ENCODE data around the gene CCL15. TPM values are rescaled to one million over a fixed set of nuclear protein-coding genes. Genes with fewer than 3 reads are reported as not detected.
"Not testable (repeated sequence)": the region's sequence is repeated elsewhere in the genome, so short reads cannot be mapped to it uniquely, and the experiment has no call there.

CCL15 gene
- total RNA-seq, 6 donors from 2014 or later: 0.72 to 2.6 (median 1.4) TPM; not detected in 2

DNA sequence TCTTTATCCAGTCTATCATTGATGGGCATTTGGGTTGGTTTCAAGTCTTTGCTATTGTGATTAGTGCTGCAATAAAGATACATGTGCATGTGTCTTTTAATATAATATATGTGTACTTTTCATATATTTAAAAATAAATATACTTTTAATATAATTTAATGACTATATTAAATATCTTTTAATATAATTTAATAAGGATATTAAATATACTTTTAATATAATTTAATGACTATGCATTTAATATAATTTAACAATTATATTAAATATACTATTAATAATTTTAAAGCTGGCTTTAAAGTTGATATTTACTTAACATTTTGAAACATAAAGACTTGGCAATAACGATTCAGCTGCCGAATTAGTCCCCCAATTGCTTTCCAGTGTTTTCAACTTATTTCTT, 15.2 kb upstream of the CCL15 start:
- Histone ChIP-seq H3K4me1 (peaks cover 0 to 7% (median 3%) of the 10 kb centered on the region in 4 donors), H3K36me3 (no peaks in the 10 kb centered on the region), H3K4me3 (no peak overlapping the region), H3K27ac (no peak overlapping the region), H3K27me3 (no peaks in the 10 kb centered on the region), H3K9me3 (peaks cover 0 to 9% (median 3%) of the 10 kb centered on the region in 4 donors)
- ATAC-seq (ENCODE audit: low FRiP score in 2 of 2) (no peak), DNase-seq (no peak)
- TF ChIP-seq EP300 (IDR thresholded peaks at IDR 0.05): no peak
- TF ChIP-seq POLR2A (IDR thresholded peaks at IDR 0.05): no peak
- TF ChIP-seq, protein P1, sequence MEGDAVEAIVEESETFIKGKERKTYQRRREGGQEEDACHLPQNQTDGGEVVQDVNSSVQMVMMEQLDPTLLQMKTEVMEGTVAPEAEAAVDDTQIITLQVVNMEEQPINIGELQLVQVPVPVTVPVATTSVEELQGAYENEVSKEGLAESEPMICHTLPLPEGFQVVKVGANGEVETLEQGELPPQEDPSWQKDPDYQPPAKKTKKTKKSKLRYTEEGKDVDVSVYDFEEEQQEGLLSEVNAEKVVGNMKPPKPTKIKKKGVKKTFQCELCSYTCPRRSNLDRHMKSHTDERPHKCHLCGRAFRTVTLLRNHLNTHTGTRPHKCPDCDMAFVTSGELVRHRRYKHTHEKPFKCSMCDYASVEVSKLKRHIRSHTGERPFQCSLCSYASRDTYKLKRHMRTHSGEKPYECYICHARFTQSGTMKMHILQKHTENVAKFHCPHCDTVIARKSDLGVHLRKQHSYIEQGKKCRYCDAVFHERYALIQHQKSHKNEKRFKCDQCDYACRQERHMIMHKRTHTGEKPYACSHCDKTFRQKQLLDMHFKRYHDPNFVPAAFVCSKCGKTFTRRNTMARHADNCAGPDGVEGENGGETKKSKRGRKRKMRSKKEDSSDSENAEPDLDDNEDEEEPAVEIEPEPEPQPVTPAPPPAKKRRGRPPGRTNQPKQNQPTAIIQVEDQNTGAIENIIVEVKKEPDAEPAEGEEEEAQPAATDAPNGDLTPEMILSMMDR (IDR thresholded peaks at IDR 0.05): no peak
- TF ChIP-seq POLR2AphosphoS5 (IDR thresholded peaks at IDR 0.05): no peak
- WGBS, 2 donors: 93 to 94% methylated on average over 2 of the region's 2 CpGs

DNA sequence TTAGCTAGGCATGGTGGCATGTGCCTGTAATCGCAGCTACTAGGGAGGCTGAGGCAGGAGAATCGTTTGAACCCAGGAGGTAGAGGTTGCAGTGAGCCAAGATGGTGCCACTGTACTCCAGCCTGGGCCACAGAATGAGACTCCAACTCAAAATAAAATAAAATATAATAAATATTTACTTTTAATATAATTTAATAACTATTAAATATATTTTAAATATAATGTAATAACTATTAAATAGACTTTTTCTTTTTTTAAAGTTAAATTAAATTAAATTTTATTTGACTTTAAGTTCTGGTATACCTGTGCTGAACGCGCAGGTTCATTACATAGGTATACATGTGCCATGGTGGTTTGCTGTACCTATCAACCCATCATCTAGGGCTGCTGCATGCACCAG, 14.5 kb upstream of the CCL15 start:
- 95 to 96% methylated on average over 4 of the region's 4 CpGs for WGBS, 2 donors

DNA sequence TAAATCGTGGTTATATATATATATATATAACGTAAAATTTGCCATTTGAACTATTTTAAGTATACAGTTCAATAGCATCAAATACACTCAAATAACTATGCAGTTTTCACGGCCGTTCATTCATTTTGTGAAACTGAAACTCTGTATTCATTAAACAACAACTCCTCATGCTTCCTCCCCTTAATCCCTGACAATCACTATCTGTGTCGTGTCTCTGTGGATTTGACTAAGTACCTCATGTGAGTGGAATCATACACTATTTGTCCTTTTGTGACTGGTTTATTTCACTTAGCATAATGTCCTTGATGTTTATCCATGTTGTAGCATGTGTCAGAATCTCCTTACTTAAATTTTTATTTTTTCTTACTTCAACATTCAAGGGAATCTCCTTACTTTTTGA, 13.6 kb upstream of the CCL15 start:
- no peak for TF ChIP-seq POLR2A (IDR thresholded peaks at IDR 0.05)
- no peak for TF ChIP-seq EP300 (IDR thresholded peaks at IDR 0.05)
- TF ChIP-seq, protein P1 (IDR thresholded peaks at IDR 0.05): no peak
- TF ChIP-seq POLR2AphosphoS5 (IDR thresholded peaks at IDR 0.05): no peak
- H3K36me3 ChIP-seq: no peaks in the 10 kb centered on the region
- WGBS, 2 donors: 80% methylated on average over 5 of the region's 5 CpGs
- no peak for ATAC-seq (ENCODE audit: low FRiP score in 2 of 2)
- H3K27me3 ChIP-seq: no peaks in the 10 kb centered on the region
- H3K27ac ChIP-seq: no peak overlapping the region
- DNase-seq: no peak
- peaks cover 0 to 7% (median 3%) of the 10 kb centered on the region in 4 donors for H3K4me1 ChIP-seq
- H3K9me3 ChIP-seq: peaks cover 0 to 11% (median 3%) of the 10 kb centered on the region in 4 donors
- no peak overlapping the region for H3K4me3 ChIP-seq

More for the DNA sequence above, 14.5 kb upstream of the CCL15 start:
- not testable (repeated sequence) for DNase-seq; H3K4me1 ChIP-seq; ATAC-seq (ENCODE audit: low FRiP score in 2 of 2); H3K9me3 ChIP-seq; H3K27ac ChIP-seq; H3K4me3 ChIP-seq; H3K27me3 ChIP-seq; H3K36me3 ChIP-seq

DNA sequence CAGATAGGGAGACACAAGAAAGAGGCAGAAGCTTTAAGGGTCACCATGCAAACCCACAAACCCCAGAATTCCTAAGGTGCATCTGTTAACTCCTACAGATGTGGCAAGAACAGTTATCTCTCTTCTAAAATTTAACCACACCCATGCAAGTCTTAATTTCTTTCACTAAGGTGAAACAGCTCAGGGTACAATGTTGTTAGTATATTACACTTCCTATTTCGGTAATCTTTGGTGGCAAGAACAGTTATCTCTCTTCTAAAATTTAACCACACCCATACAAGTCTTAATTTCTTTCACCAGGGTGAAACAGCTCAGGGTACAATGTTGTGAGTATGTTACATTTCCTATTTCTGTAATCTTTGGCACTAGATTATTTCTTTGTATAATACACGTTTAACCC, 9.8 kb upstream of the CCL15 start:
- 66 to 86% methylated on average over 2 of the region's 2 CpGs for WGBS, 2 donors
- no peak for TF ChIP-seq POLR2A (IDR thresholded peaks at IDR 0.05)
- TF ChIP-seq, protein P1 (IDR thresholded peaks at IDR 0.05): no peak
- no peak for TF ChIP-seq POLR2AphosphoS5 (IDR thresholded peaks at IDR 0.05)
- no peak for TF ChIP-seq EP300 (IDR thresholded peaks at IDR 0.05)
- Histone ChIP-seq H3K9me3 (peaks cover 0 to 27% (median 6%) of the 10 kb centered on the region in 4 donors), H3K4me3 (no peak overlapping the region), H3K27ac (no peak overlapping the region), H3K27me3 (no peaks in the 10 kb centered on the region), H3K36me3 (no peaks in the 10 kb centered on the region), H3K4me1 (no peaks in the 10 kb centered on the region)
- ATAC-seq (ENCODE audit: low FRiP score in 2 of 2) (no peak), DNase-seq (no peak)

DNA sequence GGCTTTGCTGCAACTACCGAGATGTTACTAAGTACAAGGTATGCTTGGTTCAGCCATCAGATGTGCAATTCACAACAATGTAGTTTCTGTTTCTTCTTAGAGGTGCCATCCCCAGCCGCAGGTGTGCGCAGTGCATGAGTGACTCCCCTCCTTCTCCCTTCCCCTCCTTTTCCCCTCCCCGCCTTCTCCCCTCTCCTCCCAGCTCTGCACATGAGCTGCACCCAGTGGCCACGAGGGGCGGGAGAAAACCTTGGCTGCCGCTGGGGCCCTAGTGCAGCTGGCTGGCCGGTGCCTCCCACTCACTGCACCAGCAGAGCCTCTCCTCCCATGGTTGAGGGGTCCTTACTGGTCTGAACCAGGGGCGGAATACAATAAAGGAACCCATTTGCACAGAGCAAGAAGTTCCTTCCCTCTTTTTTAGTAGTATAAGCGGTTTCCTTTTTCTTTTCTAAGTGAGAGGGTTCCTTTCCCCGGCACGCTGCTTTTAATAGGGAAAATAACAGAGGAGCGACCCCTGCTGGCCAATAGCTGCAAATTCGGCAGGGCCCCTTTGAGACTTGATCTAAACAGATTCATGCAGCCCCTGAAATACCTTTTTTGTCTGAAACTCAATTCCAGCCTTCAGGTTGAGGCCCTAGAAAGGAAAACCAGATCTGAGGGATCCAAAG, 7.8 kb upstream of the CCL15 start:
- DNase-seq: peak in 1 of 2 donors; percentile 29
- H3K9me3 ChIP-seq: peaks cover 0 to 27% (median 6%) of the 10 kb centered on the region in 4 donors
- no peaks in the 10 kb centered on the region for H3K36me3 ChIP-seq
- 88 to 89% methylated on average over 14 of the region's 14 CpGs for WGBS, 2 donors
- TF ChIP-seq, protein P1 (IDR thresholded peaks at IDR 0.05): no peak
- TF ChIP-seq POLR2A (IDR thresholded peaks at IDR 0.05) (no peak), POLR2AphosphoS5 (IDR thresholded peaks at IDR 0.05) (no peak), EP300 (IDR thresholded peaks at IDR 0.05) (no peak)
- no peak for ATAC-seq (ENCODE audit: low FRiP score in 2 of 2)
- H3K4me3 ChIP-seq: no peak overlapping the region
- no peak overlapping the region for H3K27ac ChIP-seq
- H3K4me1 ChIP-seq: no peaks in the 10 kb centered on the region
- H3K27me3 ChIP-seq: no peaks in the 10 kb centered on the region

All from upper lobe of left lung (tissue), 6 donors.